GM18870 (cell line): ENCODE data around the gene CACNA1G.

Source experiments
- ATAC-seq: cut with Tn5 transposase; IDR thresholded peaks from one replicate; pipeline ENCODE4 v1.9.1; 2021; ENCODE audit warnings: moderate library complexity; ENCODE audit not compliant: unreplicated experiment

The CACNA1G gene

GRCh38 chr17:50564916-50565315 lies 4.4 kb downstream of the CACNA1G start:
- no peak for ATAC-seq

DNA sequence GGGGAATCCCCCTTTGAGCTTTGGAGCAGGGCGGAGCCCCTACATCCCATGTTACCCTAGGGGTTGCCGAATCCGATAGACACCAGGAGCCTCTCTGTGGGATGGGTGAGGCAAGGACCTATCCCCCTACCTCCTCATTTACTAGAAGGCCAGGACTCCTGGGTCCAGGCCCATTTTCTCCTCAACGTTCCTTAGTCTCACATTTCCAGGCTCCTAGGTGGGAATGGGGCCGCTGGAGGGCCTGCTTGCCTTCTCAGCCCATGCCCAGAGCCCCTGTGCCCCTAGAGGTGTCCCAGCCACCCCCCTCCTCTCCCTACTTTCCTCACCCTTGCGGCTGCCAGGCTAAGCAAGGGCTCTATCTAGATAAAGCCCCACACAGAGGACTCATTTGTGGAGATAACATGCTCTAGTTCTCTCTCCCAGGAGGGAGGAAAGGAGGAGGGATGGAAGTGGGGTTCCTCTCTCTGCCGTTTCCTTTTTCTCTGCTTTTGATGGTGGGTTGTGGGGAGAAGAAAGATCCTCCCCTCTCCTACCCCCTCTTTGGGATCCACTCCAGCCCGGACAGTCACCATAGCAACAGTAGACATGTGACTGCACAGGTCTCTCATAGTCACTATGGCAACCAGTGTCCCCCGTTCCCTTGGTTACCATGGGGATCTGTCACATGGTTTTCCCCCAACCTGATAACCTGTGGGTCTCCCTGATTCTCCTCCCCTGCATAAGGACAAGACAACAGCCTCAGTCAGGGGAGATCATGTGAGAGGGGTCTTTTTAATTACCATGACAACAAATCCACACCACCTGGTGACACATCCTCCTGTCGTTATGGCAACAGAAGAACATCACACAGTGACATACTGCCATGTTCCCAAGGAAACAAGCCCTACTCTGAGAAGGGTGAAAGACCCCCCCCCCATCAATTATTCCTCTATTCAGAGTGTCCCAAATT lies 5.2 kb downstream of the CACNA1G start:
- no peak for ATAC-seq

GRCh38 chr17:50566886-50567285 lies 6.4 kb downstream of the CACNA1G start:
- ATAC-seq, result no peak

DNA sequence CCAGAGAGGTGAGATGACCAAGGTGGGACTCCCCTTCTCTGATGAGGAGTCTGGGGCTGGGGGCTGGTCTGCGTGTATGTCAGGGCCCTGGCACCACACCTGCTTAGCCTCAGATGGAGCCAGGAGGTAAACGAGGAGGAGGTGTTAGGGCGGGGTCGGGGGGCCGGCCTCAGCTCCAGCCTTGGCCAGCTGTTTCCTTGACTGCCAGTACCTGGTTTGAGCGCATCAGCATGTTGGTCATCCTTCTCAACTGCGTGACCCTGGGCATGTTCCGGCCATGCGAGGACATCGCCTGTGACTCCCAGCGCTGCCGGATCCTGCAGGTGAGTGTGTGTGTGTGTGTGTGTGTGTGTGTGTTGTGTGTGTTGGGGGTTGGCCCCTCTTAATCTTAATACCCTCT lies 8.1 kb downstream of the CACNA1G start:
- no peak for ATAC-seq

- ATAC-seq, result no peak
Measured at GRCh38 chr17:50569592-50569991, 9.1 kb downstream of the CACNA1G start.

GRCh38 chr17:50570032-50570431 lies 9.5 kb downstream of the CACNA1G start:
- ATAC-seq, result no peak

DNA sequence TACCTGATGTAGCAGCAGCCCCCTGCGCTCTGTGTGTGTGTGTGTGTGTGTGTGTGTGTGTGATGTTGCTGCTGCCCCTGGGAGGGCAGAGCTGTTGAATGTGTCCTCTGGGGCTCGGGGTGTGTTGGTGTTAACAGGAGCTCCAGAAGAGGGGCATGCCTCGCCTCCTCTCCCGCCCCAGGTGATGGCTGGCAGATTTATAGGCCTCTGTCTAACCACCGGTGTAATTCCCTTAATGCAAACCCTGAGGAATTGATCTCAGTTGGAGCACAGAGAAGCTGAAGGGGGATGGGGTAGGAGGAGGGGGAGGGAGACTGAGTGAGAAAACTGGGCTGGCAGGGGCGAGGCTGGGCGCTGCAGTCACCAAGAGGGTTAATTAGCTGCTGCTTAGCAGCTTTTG lies 10.0 kb downstream of the CACNA1G start:
- no peak for ATAC-seq

GRCh38 chr17:50571681-50572080 lies 11.2 kb downstream of the CACNA1G start:
- no peak for ATAC-seq

DNA sequence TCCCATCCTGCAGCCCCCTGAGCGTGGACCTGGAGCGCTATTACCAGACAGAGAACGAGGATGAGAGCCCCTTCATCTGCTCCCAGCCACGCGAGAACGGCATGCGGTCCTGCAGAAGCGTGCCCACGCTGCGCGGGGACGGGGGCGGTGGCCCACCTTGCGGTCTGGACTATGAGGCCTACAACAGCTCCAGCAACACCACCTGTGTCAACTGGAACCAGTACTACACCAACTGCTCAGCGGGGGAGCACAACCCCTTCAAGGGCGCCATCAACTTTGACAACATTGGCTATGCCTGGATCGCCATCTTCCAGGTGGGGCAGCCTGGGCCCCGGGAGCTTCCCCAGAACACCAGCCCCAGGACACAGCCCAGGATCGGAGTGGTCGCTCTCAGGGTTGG lies 12.0 kb downstream of the CACNA1G start:
- no peak for ATAC-seq

DNA sequence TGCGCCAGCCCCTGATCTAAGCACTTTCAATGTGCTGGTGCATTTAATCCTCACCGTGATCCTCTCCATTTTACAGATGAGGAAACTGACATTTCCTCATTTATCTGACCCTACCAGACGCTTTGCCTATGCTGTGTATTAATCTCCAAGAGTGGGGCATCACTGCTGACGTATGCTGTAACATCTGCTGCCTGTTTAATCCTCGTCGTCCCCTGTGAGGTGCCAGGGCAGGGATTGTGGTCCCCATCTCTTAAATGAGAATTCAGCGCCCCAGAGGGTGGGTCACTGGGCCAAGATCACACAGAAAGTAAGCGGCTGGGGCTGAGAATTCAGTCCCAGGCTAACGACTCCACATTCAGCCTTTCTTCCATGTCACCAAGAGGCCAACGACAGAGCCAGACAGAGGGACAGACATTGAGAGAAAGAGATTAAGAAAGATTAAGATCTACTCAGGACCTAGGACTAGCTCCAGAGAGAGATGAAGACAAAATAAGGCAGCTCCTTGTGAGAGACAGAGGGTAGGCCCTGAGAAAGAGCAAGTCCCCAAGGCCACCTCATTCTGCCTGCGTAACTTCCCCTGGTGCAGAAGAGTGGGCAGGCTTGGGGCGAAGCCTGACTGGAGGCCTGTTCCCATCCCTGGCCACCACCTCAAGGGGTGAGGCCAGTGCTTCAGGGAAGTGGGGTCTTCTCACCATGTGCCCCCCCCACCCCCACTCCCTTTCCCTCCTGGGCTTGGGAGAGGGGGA lies 13.5 kb downstream of the CACNA1G start:
- no peak for ATAC-seq

DNA sequence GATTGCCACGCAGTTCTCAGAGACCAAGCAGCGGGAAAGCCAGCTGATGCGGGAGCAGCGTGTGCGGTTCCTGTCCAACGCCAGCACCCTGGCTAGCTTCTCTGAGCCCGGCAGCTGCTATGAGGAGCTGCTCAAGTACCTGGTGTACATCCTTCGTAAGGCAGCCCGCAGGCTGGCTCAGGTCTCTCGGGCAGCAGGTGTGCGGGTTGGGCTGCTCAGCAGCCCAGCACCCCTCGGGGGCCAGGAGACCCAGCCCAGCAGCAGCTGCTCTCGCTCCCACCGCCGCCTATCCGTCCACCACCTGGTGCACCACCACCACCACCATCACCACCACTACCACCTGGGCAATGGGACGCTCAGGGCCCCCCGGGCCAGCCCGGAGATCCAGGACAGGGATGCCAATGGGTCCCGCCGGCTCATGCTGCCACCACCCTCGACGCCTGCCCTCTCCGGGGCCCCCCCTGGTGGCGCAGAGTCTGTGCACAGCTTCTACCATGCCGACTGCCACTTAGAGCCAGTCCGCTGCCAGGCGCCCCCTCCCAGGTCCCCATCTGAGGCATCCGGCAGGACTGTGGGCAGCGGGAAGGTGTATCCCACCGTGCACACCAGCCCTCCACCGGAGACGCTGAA lies 15.2 kb downstream of the CACNA1G start:
- no peak for ATAC-seq

- ATAC-seq, result no peak
Measured at GRCh38 chr17:50576864-50577263, 16.3 kb downstream of the CACNA1G start.

DNA sequence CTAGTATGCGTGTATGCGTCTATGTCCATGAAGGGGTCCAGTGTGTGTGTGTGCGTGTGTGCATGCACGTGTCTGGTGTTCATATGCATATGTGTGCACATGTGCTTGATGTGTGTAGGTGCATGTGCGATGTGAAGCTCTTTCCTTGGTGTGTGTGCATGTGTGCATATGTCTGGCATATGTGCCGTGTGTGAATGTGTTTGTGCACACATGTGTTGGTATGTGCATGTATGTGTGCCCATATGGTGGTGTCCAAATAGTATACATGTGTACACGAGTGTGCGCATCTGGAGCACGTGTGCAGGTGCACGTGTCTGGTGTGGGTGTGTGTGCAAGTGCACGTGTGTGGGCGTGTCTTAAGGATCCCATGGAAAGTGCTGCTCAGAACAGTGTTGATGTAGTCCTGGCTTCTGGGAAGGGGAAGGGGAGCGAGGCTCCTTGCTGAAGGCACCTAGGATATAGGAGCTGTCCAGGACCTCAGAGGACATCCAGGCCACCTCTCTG lies 17.0 kb downstream of the CACNA1G start:
- no peak for ATAC-seq

DNA sequence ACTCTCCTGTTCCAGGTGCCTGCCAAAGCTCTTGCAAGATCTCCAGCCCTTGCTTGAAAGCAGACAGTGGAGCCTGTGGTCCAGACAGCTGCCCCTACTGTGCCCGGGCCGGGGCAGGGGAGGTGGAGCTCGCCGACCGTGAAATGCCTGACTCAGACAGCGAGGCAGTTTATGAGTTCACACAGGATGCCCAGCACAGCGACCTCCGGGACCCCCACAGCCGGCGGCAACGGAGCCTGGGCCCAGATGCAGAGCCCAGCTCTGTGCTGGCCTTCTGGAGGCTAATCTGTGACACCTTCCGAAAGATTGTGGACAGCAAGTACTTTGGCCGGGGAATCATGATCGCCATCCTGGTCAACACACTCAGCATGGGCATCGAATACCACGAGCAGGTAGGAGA lies 17.7 kb downstream of the CACNA1G start:
- ATAC-seq, result no peak

- no peak for ATAC-seq
Measured at GRCh38 chr17:50579399-50579798, 18.9 kb downstream of the CACNA1G start.

GRCh38 chr17:50580646-50581045 lies 20.1 kb downstream of the CACNA1G start:
- ATAC-seq, result no peak

- ATAC-seq, result no peak
Measured at GRCh38 chr17:50581316-50581715, 20.8 kb downstream of the CACNA1G start.

- no peak for ATAC-seq
Measured at GRCh38 chr17:50582741-50583140, 22.2 kb downstream of the CACNA1G start.

DNA sequence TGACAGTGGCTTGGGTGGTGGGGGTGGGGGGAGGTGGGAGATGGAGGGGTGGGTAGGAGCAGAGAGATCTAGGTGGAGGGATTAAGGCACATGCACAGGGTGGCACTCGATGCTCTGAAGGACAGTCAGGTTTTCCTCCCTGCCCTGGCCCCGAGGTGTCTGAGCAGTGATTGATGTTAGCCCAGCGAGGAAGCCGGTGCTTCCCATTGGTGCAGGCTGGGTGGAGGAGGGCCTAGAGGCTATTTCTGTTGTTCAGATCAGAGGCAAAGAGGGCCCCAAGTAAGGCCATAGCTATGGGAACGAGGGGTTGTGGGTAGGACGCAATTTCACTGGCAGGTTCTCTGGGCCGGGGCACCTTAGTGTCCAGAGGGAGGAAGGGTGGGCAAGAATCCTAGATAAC lies 23.1 kb downstream of the CACNA1G start:
- ATAC-seq, result no peak

DNA sequence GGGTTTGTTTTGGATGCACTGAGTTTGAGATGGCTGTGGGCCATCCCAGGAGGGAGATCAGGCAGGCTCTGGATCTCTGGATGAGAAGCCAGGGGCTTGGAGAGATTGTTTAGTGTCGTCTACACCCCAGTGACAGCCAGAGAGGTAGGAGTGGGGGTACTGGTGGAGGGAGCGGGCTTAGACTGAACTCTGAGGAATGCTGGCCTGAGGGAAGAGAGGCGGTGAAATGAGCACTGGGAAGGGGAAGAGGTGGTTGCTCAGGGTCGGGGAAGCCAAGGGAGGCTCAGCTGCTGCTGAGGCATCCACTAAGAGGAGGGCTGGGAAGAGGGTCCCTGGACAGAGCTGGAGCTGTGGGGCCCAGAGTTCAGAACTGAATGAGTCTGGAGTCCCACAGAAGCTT lies 23.6 kb downstream of the CACNA1G start:
- ATAC-seq, result no peak

- no peak for ATAC-seq
Measured at GRCh38 chr17:50584749-50585148, 24.2 kb downstream of the CACNA1G start.
